Measurements from ENCODE around the gene DTD1.
A peak's percentile ranks its signal among the peaks of the same experiment; 100 is the strongest.

The DTD1 gene

DNA sequence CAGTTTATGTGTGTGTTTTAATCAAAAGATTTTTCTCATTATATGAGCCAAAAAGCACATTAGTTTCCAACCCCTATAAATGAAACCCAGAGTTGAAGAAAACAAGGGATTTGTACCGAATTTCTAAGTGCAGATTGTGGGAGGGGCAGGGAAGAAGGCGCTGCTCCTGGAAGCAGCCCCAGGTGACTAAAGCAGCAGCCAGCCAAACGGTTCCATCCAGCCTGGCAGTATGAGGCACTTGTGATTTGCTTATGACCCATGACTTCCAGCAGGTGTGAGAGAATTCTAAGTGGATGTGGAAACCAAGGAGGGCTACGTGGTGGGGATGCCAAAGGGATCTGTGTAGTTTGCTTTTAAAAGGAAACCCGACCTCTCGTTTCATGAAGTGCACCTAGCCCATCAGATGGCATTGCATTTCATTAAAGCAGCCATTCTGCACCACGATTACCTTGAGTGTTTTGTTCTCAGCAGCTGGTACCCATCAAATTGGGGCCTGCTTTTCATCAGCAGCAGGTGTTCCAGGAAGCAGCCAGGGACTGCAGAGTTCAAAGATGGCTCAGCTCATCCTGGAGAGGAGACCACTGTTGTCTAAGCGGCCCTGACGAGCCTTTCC lies 79.1 kb downstream of the DTD1 start:
- no peak for DNase-seq

DNA sequence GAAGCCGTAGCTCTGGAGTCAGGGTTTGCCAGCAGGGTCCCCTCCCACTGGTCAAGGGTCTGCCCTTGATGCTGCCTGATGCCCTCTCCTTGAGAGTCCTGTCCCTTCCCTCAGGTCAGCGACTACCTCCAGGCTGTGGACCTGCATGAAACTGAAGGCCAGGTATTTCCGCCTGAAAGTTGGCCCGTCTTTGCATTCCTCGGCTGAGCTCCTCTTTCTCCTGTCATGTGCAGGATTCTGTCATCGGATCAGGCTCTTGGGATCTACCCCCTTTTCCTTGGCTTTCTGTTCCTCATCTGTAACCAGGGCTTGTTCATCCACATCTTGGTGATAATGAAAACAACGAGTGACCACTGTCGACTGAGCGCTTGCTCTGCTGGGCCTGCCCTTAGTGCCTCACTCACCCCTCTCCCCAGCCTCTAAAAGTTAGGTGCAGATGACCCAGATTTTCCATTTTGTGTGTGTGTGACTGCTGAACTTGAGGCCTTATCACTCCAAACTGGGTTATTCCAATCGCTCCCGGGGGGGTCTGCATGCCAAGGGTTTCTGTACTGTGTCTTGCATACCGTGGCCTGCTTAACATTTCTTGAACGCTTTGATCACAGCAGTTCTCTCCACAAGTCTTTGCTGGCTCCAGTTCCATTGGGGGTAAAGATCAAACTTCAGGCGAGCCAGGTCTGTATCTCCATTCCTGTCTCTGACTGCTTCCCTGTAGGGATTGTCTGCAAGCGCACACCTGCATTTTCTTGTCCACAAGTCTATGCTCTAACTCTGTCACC lies 81.6 kb downstream of the DTD1 start:
- no peak for DNase-seq

DNA sequence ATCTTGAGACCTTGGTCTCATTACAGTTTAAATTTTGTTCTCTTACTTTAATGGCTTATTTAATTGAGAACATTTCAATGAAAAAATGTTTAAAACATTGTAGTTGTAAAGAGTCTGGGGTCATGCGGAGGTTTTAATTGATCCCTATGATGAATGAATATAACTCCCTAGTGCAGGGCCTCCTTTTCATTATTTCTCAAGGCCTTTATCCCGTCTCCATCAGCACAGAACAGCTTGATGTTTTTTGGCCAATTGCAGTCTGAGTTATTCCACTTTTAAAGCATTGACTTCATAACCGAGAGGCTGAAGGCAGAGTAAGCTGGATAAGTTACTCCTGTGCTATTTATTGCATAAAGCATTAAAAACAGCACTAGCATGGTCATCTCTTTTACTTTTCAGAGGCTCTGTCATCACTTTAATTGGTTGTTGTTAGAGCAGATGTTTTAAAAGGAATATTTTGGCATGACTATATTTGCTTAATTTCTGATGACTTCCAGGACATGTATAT lies 83.4 kb downstream of the DTD1 start:
- no peak for DNase-seq

DNA sequence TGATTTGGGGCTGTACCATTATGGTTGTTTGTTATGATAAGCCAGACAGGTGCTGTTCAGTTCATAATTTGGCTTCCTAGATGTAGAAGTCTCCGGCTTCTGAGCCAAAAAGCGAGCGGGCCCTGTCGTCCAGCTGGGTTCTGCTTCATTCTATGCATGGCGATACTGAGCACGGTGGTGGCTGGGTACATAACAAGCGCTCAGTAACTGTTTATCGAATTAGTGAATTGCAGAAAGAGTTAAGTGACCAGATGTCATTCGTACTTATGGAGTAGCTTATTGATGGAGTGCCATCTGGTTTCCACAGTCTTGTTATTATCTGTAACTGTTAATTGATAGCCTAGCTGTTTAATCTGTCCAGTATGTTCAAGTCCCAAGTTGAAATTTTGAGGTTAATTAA lies 85.0 kb downstream of the DTD1 start:
- peak; percentile 81 for DNase-seq

DNA sequence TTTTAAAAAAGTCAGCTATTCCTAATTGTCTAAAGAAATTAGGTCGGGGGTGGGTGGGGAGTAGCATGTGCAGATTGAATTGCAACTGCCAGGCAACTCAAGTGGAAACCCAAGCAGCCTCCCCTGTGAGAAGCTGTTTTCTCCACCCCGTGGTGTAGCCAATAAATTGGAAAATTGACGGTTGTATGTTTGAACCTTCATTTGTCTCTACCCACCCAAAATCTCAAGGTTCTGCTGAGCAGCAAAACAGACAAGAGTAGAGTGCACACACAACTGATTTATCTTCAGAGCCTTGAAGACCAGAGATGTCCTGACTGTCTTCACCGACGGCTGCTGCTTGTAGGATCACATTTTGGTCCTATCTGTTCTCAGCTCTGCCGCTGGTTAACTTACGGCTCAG lies 88.5 kb downstream of the DTD1 start:
- no peak for DNase-seq

DNA sequence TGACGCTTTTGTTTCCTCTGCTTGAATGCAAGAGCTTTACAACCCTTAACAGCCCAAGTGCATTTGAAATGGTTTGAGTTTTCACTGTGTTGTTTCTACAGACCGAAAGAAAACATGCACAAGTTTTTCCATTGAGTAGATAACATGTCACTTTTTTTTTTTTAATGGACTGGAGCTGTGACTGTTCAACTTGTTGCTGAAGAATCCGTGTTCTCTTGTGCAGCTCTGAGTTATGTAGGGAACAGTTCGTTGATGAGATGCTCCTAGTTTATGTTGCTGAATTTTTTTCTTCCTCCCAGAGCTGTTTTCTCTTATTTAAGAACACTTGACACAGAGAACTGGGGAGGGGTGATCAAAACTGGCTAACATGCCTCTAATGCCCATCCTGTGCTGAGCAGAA lies 89.3 kb downstream of the DTD1 start:
- no peak for DNase-seq

DNA sequence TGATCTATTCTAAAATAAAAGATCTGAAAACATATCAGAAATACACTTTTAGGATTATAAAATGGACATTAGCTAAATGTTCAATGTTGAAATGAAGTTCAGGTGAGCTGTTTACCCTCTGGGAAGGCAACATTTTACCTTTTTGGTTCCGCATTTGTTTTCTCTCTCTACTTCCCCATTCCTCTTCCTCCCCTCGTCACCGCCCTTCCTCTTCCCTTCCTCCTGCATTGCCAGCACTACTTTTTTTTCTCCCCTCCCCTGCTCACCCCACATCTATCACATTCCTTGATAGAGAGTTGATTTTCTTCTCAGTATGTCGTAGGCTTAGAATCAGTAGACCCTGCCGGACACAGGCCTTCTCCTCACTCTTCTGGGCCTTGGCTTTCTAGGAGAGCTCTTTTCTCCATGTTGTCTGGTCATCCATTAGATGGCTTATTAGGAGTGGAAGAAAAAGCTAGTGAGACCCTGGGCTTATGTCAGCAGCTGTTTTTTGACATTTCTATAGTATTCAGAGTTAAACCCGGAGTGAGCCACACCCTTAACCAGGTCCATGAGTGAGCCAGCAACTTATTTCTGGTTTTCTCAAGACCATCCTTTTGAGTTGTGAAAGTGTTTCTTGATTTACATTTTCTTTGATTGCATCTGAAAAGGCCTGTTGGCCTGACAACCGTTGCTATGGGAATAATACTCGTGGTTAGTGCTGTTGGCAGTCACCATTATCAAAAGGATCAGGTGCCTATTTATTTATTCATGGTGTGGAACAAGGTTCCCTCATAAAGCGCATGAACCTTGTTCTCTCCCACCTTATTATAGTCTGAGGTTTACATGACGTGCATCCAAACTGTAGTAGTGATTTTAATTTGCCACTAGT lies 90.9 kb downstream of the DTD1 start:
- DNase-seq: no peak

DNA sequence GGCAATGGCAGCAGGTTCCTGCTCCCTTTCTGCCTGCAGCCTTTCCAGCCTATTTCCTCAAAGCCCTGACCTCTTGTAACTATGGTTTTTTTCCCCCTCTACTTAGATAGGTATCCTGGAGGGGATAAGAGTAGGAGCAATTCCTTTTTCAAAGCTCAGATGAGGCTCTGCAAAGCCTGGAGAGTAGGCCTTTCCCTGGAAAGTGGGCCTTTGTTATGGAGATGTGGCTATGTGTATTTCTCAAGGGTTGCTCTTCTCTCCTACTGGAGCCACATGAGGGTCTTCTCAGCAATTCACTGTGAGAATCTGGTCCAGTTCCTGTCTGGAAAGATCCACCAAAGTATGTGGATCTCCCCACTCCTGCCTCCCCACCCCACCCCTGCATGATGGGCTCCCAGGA lies 96.0 kb downstream of the DTD1 start:
- DNase-seq: no peak

DNA sequence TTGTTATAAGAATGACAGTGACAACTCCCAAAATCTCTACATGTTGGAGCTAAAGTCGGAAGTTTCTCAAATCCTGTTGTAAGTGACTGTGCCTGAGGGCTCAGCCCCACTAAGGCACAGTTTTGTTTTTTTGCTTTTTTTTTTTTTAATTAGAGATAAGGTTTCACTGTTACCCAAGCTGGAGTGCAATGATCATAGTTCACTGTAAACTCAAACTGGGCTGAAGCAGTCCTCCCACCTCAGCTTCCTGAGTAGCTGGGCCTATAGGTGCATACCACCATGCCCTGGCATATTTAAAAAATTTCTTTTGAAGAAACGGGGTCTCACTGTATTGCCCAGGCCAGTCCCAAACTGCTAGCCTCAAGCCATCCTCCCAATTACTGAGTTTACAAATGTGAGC lies 96.9 kb downstream of the DTD1 start:
- DNase-seq: no peak

DNA sequence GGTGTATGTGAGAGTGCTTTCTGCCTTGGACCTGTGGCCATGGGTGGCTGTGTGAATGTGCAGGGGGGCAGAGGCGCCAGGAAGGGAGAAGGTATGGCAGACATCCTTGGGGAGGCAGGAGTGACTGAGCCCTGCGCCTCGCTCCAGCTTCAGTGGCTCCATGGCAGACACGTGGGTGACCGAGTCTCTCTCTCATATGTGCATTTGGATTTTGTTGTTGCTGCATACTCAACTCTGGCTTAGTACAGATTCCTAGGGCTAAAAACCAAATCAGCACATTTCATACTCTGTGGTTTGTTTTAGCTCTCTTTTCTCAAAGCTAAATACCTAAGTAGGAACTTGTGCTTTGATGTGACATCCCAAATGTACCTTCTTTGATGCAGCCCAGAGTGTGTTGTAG lies 97.6 kb downstream of the DTD1 start:
- no peak for DNase-seq

DNA sequence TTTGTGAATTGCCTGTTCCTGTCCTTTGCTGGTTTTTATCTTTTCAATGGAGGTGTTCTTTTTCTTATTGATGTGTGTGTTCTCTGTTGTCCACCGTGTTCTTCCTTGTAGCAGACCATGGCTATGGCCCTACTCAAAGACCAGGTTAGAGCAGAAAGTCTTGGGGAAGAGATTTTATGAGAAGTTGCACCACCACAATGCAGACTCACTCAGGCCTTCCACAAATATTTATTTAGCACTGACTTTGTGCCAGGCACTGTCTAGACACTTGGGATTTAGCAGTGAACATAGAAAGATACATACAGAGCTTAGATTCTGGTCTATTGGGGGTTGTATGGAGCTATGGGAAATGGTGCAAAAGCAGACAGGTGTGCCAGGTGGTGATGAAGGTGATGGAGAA lies 98.8 kb downstream of the DTD1 start:
- DNase-seq: no peak

DNA sequence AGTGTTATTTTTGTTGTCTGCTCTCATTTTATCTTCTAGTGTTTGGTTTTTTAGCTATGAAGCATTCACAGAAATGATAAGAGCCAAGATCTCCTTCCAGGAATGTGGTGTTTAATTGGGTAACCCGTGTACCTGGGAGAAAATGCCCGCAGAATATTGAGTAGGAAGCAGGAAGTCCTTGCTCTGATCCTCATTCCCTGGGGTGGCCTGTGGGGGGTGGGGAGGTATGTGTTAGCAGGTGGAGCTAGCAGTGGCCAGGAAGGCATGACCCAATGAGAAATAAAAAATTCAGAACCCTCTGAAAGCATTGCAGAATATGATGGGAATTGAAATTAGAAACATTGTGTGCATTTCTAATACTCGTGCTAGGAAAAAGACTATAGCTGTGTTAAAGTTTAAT lies 100.8 kb downstream of the DTD1 start:
- DNase-seq: no peak

DNA sequence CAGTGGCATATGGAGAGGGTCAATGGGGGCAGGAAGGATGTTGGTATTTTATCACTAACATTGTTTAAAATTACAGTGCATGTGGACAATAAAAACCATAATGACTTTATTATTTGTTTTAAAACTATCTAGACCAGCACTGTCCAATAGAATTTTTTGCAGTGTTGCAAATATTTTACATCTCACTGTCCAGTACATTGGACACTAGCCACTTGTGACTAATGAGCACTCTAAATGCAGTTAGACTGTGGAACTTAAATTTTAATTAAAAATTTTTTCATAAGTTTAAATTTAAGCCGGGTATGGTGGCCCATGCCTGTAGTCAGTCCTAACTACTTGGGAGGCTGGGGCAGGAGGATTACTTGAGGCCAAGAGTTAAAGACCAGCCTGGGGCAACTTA lies 101.7 kb downstream of the DTD1 start:
- no peak for DNase-seq

DNA sequence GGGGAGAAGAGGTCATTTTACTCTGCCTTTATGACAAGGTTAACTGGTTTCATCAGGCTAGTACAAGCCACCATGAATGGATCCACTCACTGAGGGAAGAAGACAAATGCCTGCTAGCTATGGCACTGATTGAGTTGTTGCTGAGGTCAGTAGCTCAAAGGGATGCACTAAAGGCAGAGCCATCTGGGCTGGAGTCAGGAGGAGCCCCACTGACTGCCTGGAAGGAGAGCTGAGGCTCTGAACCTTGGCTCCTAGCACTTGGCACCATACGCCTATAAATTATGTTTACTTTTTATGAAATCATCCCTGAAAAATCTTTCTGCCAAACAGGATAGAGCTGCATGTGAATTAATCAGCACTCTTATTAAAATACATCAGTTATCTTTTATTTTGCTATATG lies 104.6 kb downstream of the DTD1 start:
- DNase-seq: peak; percentile 92

DNA sequence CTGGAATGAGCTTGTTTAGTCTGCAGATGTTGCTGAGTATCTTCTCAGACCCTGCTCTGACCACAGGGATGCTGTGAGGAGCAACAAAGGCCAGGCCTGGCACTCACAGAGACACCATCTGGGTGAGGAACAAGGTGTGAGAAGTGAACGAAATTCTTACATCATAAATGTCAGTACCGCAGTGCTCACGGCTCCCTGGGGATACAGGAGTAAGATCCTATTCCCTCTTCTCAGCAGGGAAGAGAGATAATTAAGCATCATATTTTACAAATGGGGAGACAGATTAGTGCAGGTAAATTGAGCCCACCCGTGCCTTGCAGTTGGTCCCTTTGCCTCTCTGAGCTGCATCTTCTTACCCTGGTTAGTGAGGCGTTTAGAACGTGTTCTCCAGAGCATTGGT lies 106.2 kb downstream of the DTD1 start:
- DNase-seq: peak; percentile 59

DNA sequence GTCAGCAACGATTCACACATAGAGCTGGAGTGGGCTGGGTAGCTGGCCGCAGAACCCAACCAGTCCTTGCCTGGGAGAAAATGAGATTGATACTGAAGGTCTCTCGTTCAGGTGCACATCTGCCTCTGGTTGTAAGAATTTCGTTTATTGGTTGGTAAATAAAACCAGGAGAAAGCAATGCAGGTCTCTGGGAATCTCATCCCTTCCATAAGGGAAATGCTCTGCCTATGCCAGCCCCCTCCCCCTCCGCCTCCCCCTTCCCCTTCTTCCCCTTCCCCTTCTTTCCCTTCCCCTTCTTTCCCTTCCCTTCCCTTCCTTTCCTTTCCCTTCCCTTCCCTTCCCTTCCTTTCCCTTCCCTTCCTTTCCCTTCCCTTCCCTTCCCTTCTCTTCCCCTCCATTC lies 107.3 kb downstream of the DTD1 start:
- DNase-seq: no peak

DNA sequence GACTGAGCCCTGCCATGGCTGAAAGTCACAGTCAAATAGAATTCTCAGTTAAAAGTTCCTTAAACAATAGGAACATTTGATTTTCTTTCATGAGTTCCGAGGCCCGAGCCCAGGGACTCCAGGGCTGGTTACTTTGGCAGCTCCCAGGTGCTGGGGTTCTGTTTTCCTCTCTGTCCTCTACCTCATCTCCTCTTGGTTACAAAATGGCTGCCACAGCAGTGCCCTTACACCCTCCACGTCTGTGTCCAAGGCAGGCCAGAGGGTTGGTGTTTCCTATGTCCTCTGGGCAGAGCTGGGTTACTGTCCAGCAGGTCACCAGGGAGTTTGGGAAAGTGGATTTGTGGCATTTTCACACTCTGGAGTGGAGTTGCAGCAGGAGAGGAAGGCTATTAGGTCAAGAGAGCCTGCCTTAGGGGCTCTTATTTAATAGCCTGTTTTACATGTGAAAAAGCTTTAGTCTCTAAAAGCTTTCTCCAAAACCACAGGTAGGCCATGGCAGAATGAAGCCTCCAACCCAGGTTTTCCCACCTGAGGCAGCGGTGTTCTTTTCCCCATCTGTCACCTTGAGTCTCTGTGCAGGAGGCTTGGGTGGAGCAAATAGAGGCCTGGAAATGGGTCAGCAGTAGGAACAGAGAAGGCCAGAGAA lies 111.0 kb downstream of the DTD1 start:
- no peak for DNase-seq

DNA sequence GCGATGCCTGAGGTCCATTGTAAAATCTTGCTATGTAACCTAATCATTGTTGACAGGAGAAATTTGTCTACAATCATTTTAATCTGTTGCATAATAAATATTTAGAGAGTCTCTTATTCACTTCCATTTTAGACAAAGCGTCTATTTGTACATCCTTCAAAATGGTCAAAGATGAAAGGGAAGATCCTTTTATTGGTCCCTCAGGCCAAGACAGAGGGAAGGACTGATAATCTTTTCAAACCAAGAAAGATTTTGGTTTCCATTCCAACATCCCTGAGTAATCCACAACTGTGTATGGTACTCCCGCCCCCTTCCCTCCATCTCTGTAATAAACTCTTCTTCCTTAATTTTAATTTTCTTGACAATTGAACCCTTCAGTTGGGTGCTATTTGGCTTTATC lies 114.1 kb downstream of the DTD1 start:
- DNase-seq: no peak

DNA sequence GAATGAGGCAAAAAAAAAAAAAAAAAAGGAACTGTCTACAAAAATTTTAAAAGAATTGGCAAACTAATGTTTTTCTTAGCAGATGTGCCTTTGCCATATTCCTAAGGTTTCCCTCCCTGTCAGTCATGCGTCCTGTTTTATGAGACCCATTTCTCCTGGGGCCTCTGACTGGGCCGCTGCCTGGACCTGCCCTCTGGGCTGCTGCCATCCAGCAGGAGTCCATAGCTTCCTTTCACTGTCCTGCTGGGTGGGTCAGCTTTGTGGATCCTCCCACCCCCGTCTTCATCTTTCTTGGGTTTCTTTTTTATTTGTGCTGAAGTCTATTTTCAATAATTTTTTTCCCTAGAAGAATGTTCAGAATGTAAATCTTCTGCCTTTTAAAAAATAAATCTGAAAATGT lies 114.9 kb downstream of the DTD1 start:
- no peak for DNase-seq

DNA sequence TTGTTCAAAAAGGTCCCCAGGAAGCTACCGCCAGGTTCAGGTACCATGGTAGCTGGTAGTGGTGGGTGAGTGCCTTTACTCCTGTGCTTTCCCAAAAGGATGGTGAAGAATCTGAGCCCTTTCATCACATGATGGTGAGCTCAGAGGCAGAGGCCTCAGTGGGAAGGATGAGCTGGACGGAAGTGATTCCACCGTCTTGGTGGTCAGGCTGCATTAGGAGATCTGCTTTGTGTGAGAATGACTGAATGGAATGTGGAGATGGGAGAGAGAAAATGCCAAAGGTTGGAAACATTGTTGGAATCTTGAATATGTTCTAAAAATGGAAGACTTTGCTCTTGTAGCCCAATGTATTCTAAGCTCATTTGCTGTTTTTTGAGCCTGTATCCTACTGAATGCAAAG lies 117.6 kb downstream of the DTD1 start:
- DNase-seq: no peak

DNA sequence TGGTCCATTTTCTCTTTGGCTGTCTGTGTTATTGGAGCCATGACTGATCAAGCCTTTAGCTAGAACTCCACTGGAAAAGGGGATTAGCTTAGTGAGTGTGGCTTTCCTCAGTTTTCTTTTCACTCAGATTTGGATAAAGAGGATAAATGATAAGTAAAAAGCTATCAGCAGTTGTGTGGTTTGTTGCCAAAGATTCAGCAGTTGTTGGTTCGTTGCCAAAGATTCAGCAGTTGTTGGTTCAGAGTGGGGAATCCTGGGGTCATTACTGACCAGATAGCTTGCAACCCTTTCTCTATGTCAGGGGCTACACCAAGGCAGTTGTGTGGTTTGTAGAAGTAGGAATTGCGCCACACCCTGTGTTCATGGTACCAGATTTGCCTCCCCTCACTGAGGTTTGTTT lies 118.1 kb downstream of the DTD1 start:
- no peak for DNase-seq

DNA sequence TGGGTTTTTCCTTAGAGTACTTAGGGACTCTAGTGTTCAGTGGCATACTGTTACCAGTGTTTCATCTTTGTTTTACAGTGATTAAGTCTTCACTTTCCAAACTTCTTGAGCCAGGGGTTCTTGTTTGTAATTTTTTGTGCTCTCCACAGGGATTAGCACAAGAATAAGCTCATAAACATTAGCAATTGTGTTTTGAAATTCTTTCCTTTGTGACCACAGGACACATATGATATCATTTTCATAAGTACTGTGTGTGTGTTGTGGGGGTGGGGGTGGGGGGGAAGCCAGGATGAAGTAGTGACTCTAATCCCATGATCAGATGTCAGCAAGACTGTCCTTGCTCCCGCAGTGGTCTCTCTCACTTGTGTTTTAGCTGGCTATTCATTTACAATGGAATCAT lies 124.3 kb downstream of the DTD1 start:
- no peak for DNase-seq

DNA sequence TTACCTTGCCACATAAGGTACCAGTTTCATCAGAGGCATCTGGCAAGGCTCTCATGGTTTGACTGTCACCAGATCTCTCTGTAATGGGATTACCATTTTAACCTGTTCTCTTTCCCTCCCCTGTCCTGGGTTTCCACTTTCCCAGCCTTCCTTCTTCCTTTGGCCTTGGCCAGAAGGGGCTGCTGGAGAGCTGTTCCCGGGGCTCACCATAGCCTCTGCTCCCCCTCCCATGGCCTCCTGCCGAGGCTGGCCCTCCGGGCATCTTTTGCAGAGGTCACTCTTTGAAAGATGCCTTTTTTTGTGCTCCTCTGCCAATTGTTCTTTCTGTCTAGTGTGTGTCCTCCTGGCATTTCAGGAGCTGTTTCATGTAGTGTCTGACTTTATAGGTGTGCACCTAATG lies 125.0 kb downstream of the DTD1 start:
- no peak for DNase-seq

All from NCI-H446 treated with DMSO at 0.1 percent for 48 hours (cell line).